ENCODE results near the gene IFNL4.
"Not testable (repeated sequence)": the region's sequence is repeated elsewhere in the genome, so short reads cannot be mapped to it uniquely, and the experiment has no call there.

IFNL4 gene

GRCh38 chr19:39254531-39255345, 6.1 kb upstream of the IFNL4 start:
- DNase-seq = no peak

DNA sequence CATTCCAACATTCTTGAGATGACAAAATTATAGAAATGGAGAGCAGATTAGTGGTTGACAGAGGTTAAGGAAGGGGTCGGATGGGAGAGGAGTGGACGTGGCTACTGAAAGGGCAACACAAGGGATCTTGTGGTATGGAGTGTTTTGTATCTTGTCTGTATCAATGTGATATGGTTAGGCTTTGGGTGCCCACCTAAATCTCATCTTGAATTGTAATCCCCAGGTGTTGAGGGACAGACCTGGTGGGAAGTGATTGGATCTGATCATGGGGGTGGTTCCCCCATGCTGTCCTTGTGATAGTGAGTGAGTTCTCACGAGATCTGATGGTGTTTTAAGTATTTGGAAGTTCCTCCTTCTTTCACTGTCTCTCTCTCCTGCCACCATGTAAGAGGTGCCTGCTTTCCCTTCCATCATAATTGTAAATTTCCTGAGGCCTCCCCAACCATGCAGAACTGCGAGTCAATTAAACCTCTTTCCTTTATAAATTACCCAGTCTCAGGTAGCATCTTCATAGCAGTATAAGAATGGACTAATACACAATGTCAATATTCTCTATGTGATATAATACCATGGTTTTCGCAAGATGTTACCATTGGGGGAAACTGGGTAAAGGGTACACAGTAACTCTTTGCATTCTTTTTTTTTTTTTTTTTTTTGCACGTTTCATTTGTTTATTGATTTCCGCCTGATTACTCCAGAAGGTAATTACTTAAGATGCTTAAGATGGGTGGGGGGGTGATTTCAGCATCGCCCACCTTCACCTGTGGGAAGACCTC, 4.9 kb upstream of the IFNL4 start:
- peak; percentile 30 for DNase-seq

- peak; percentile 79 for DNase-seq
Observed at GRCh38 chr19:39252458-39252857, 3.8 kb upstream of the IFNL4 start.

DNA sequence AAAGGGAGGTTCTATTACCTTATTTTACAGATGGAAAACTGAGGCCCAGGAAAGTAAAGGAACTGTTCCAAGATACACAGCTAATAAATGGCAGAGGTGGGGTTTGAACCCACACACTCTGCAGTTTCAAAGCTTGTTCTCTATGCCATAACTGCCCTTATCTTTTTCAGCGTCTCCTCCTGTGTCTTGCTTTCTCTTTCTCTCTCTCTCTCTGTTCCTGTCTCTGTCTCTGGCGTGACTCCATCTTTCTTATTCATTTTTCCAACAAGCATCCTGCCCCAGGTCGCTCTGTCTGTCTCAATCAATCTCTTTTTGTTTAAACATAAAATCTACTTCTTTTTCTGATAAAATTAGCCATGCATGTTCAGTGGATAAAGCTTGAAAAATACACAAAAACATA, 3.2 kb upstream of the IFNL4 start:
- DNase-seq = peak; percentile 51

DNA sequence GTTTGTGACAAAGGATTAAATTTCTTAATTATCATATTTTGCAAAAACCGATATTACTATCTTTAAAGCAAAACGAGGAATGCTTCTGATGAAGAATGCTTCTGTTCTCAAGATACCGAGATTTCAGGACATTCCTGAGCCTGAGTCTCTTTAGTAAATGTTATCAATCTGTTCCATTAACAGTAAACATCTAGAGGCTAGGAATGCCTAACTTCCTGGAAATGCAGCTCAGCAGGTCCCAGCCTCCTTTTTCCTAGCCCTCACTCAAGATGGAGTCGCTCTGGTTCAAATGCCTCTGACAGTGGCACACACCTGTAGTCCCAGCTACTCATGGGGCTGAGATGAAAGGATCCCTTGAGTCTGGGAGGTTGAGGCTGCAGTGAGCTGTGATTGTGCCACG, 2.4 kb upstream of the IFNL4 start:
- DNase-seq = no peak

GRCh38 chr19:39247701-39248664, 673 bp downstream of the IFNL4 start:
- DNase-seq = no peak

DNA sequence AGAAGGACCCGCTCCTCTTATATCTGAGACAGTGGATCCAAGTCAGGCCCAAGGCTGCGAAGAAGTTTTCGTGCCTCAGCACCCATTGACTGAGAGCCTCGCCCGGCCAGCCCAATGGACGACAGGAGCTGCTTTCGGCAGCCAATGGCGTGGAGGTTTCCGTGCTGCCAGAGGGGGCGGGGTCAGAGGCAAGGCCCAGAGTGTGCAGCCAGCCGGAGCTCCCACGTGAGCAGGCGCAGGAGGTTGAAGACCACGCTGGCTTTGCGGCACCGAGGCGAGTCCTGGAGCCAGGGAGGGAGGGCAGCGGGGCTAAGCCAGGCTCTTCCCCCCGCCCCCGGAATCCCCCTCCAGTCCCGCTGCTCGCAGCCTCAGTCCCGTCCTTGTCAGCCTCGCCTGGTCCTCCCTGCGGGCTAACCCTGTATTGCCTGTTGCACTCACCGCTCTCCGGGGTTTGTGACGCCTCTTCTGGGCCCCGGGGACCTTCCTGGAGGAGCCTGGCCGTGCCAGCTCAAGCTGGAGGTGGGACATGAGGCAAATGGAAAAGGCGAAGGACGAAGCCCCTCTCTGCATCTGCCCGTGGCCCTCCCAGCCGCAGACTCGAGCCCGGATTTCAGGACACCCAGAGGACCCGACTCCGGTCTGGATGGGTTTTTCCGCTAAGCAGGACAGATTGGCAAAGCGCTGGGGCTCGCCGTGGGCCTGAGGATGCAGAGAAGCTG, 1.5 kb downstream of the IFNL4 start:
- DNase-seq = no peak

DNA sequence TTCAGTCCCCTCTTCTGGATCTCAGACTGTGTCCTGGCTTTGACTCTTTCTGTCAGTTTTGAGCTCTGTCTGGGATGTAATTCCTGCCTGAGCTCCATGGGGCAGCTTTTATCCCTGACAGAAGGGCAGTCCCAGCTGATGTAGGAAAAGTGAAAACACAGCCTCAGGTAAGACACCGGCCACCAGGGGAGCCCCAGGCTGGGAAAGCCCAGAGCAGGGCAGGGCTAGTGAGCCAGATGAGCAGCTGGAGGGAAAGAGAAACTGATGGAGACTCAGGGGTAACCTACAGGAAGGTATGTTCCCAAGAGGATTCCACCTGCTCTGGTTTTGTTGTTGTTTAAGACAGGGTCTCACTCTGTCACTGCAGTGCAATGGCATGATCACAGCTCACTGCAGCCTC, 3.5 kb downstream of the IFNL4 start:
- not testable (repeated sequence) for DNase-seq

DNA sequence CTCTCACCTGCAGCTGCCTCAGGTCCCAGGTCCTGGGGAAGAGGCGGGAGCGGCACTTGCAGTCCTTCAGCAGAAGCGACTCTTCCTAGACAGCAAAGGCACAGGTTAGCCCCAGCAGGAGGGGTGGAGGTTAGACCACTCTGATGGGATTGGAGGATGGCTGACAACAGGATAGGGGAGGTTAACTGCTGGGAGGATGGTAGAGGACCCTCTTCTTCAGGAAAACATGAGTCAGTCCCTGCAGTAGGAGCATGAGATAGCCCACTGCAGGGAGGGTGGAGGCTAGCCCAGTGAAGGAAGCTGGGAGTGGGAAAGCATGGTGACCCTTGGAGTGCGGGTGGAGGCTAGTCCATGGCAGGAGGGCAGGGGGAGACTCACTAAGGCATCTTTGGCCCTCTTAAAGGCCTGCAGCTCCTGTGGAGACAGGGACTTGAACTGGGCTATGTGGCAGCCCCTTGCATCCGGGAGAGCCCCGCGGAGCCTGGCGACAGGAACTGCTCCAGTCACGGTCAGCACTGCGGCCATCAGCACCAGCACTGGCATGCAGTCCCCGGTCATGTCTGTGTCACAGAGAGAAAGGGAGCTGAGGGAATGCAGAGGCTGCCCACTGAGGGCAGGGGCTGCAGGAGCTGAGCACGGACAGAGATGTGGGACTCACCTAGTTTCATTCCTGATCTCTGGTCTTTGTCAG, 4.1 kb downstream of the IFNL4 start, which contains the start of gene IFNL3:
IFNL3 (minus strand) TSS at position 597 of the 691 bp plus-strand sequence; CDS start at position 558, 39 bp downstream.
- DNase-seq = not testable (repeated sequence)

- DNase-seq = not testable (repeated sequence)
Observed at GRCh38 chr19:39243741-39244140, 4.9 kb downstream of the IFNL4 start.

DNA sequence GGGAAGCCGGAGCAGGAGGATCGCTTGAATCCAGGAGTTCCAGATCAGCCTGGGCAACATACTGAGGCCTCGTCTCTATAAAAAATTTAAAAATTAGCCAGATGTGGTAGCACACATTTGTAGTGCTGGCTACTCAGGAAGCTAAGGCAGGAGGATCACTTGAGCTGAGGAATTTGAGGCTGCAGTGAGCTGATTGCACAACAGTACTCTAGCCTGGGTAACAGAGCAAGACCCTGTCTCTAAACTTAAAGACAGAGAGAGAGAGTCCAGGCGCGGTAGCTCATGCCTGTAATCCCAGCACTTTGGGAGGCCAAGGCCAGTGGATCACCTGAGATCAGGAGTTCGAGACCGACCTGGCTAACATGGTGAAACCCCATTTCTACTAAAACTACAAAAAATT, 8.2 kb downstream of the IFNL4 start:
- no peak for DNase-seq

DNA sequence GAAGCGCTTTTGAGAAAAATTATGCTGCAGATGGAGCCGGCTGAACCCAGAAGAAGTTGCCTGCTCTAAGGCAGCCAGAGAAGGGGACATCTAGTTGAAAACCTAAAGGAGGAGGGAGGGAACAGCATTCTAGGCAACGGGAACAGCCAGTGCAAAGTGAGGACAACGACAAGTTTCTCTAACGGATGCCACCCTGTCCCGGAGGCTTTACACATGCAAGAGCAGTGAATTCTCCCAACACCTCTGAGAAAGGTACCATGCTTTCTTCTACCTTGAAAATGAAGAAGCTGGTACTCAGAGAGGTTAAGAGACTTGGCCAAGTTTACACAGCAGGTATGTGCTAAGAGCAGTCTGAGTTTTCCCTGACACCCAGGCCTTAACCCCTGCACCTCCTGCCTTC, 9.7 kb downstream of the IFNL4 start:
- no peak for DNase-seq

- no peak for DNase-seq
Observed at GRCh38 chr19:39238209-39238608, 10.4 kb downstream of the IFNL4 start.

DNA sequence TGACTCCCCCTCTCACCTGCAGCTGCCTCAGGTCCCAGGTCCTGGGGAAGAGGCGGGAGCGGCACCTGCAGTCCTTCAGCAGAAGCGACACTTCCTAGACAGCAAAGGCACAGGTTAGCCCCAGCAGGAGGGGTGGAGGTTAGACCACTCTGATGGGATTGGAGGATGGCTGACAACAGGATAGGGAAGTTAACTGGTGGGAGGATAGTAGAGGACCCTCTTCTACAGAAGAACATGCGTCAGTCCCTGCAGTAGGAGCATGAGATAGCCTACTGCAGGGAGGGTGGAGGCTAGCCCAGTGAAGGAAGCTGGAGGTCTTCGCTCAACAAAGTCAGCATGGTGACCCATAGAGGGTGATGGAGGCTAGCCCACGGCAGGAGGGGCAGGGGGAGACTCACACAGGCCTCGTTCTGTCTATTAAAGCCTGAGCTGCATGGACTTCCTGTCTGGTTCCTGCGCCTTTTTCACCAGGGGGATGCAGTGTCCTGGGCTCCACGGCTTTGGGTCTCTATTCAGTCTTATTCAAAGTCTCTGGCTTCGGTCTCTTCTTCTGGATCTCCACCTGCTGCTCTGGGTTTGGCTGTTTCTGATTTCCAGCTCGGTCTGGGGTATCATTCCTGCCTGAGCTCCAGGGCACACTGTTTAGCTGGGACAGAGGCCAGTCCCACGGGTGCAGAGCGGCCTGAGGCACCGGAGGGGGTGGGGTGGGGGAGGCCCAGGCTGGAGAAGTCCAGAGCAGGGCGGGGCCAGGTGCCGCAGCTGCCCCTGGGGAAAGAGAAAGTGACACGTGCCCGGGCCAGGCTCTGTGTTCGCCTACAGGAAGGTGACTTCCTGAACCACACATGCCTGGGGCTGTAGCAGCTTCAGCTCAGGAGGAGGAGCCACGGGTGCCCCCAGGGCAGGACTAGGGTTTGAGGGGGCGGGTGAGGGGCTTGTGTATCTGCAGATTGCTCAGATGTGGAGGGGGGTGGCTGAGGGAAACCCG, 11.2 kb downstream of the IFNL4 start:
- peak; percentile 55 for DNase-seq

DNA sequence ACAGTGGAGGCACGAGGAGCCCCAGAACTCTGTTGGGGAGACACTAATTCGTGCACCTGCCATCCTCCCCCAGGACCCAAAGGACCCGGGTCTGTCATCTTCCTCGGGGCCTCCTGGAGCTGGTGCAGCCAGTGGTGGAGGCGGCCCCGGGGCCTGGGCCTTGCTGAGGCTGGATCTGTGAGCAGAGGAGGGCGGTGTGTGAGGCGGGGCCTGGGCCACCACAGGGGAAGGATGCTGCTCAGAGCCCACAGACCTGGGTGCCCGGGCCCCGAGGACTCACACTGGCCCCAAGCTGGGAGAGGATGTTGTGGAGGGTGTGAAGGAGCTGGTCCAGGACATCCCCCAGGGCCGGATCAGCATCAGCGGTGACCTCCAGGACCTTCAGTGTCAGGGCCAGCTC, 12.1 kb downstream of the IFNL4 start:
- no peak for DNase-seq

DNA sequence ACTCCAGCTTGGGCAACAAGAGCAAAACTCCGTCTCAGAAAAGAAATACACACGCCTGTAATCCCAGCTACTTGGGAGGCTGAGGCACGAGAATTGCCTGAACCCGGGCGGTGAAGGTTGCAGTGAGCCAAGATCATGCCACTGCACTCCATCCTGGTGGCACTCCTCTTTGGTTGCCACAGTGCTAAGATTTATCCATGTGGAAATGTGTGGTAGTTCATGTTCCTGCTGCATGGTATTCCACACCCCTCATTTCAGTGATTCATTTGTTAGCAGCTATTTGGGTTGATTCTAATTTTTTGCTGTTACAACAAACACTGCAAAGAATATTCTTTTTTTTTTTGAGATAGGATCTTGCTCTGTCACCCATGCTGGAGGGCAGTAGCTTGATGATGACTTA, 15.9 kb downstream of the IFNL4 start:
- DNase-seq = no peak

DNA sequence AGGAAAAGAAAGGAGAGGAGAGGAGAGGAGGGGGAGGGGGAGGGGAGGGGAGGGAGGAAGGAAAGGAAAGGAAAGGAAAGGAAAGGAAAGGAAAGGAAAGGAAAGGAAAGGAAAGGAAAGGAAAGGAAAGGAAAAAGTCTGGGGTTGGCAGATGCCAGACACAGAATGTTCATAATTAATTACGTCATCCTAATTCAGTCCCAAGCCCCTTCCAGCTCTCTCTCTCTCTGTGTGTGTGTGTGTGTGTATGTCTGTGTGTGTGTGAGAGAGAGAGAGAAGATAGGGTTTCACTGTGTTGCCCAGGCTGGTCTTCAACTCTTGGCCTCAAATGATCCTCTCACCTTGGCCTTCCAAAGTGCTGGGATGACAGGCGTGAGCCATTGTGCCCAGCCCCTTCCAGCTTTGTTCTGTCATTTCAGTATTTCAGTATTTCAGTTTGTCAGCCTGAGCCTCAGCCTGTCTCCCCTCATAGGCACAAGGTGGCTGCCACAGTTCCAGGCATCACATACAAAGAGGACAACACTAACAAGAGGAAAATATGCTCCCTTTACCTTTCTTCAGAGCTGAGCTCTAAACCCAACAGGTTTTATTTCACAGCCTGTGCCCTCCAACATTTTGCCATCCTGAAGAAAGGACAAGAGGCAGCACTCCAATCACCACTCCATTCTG, 18.4 kb downstream of the IFNL4 start:
- no peak for DNase-seq

GRCh38 chr19:39224910-39225309, 23.7 kb downstream of the IFNL4 start:
- peak; percentile 21 for DNase-seq

DNA sequence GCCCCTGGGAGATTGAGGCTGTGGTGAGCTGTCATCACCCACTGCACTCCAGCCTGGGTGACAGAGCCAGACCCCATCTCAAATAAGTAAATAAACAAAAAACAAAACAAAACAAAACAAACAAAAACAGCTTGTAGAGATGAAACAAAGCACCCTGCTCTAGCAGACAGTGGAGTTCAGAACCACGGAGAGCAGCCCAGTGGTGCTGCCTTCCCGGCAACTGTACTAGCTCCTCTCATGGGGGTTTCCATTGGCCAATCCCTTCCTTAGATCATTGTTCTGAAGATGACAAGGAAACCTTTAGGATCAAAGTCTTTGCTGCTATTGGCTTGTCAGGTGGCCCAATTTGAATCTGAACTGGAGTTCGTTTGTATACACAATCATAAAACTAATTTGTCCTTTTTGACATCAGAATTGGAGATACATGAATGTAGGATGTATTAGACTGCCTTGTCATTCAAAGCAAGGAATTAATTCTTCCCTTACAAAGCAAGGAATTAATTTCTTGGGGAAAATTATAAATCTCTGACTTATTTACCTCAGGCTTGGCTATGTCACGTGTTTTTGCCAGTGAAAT, 24.9 kb downstream of the IFNL4 start:
- DNase-seq = peak; percentile 27

All from OCI-M1 (cell line).